Femur (tissue), 1 donor: ENCODE results near the gene LILRB5.
"Not testable (repeated sequence)": the region's sequence is repeated elsewhere in the genome, so short reads cannot be mapped to it uniquely, and the experiment has no call there.

Source experiments
- DNase-seq: peaks from one replicate; pipeline ENCODE4 v3.0.0-alpha.2; 2017

The LILRB5 gene

GRCh38 chr19:54209811-54210494 is 47.1 kb downstream of the LILRB5 start:
- DNase-seq: peak; percentile 87

- DNase-seq: peak; percentile 33
Measured at GRCh38 chr19:54209058-54209810, 47.8 kb downstream of the LILRB5 start.

GRCh38 chr19:54208784-54209057 is 48.4 kb downstream of the LILRB5 start:
- DNase-seq: no peak

GRCh38 chr19:54207983-54208783 is 48.9 kb downstream of the LILRB5 start:
- DNase-seq: peak; percentile 83

GRCh38 chr19:54207676-54207982 is 49.4 kb downstream of the LILRB5 start:
- no peak for DNase-seq

GRCh38 chr19:54207193-54207592 is 49.9 kb downstream of the LILRB5 start:
- not testable (repeated sequence) for DNase-seq

- DNase-seq: no peak
Measured at GRCh38 chr19:54206831-54207177, 50.3 kb downstream of the LILRB5 start.

GRCh38 chr19:54206030-54206830 is 50.8 kb downstream of the LILRB5 start:
- no peak for DNase-seq

- DNase-seq: no peak
Measured at GRCh38 chr19:54204767-54205468, 52.2 kb downstream of the LILRB5 start.

- no peak for DNase-seq
Measured at GRCh38 chr19:54203151-54203611, 53.9 kb downstream of the LILRB5 start.

- no peak for DNase-seq
Measured at GRCh38 chr19:54201980-54202379, 55.1 kb downstream of the LILRB5 start.

- DNase-seq: no peak
Measured at GRCh38 chr19:54201172-54201701, 55.8 kb downstream of the LILRB5 start.
